HuH-7 (cell line): ENCODE results near the gene PLIN4.

Experiments used
- DNase-seq: peaks from one replicate; pipeline ENCODE4 v3.0.0; 2011; ENCODE audit warnings: low spot score

PLIN4 gene

GRCh38 chr19:4524808-4525562 lies 6.7 kb upstream of the PLIN4 start:
- DNase-seq = peak; percentile 85

DNA sequence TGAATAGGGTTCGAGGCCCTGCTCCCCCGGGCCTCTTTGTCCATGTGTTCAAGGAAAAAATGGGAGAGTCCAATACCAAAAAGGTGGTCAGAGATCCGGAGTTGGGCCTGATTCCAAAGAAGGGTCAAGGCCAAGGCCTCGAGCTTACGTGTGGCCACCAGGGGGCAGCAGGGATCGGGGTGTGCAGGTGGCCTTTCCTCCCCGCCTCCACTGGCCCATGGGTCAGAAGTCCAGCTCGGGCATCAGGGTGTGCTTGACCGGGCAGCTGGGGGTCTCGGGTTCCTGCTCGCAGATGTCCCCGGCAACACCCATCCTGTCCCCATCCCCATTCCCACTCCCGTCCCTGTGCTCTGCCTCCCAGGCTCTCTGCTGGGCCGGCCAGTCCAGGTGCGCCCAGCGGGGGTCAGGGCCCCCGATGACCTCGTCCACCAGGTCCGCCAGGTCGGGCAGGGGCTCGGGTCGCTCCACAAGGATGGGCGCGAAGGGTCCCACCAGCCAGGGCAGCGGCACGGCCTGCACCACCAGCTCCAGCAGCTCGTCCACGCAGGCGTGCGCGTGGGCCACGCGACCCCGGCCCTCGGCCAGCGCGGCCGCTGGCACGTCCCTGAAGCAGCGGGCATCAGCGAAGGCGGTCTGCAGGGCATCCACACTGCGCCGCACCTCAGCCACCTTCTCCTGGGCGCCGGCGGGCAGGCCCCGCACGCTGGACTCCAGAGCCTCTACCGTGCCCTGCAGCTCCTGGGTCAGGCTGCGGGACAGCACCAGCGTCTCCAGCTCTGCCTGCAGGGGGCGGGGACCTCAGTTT lies 5.2 kb upstream of the PLIN4 start:
- peak; percentile 75 for DNase-seq

- DNase-seq = no peak
Observed at GRCh38 chr19:4522291-4523002, 4.2 kb upstream of the PLIN4 start.

DNA sequence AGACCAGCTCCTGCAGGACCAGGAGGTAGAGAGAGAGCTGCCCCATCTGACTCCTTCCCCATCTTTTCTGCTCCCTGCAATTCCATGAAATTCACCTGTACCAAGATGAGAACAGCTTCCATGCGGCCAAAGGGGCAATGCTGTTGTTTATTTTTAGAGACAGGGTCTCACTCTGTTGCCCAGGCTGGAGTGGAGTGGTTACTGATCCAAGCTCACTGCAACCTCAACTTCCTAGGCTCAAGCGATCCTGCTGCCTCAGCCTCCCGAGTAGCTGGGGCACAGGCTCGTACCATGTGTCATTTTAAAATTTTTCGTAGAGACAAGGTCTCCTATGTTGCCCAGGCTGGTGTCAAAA lies 3.6 kb upstream of the PLIN4 start:
- DNase-seq = no peak

DNA sequence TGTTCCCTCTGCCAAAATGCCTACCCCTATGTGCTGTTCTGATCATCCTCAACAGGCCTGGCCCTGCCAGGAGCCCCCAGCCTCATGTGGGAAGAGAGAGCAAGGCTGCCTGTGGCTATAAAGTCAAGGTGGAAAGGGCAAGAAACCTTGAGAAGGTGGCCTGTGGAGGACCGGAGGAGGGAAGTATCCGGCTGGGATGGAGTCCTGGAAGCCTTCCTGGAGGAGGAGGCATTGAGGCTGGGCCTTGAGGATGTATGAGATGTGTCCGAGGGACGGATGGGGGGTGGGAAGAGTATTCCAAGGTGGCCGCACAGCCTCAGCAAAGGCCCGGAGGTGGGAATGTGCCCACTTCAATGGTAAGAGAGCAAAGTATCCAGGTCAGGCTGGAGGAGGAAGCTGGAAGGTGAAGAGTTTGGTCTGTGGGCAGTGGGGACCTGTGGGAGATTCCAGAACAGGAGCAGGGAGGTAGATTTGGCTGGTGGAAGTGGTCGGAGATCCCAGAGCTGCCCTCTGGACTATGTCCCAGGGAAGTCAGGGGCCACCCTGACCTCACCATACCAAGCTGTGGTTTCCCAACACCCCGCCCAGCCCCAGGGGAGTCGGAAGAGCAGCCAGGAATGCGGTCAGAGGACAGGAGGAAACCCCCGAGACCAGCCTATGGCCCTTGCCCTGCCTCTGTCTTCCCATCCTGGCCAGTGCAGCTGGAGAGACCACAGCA lies 3.0 kb upstream of the PLIN4 start:
- DNase-seq = peak; percentile 70

DNA sequence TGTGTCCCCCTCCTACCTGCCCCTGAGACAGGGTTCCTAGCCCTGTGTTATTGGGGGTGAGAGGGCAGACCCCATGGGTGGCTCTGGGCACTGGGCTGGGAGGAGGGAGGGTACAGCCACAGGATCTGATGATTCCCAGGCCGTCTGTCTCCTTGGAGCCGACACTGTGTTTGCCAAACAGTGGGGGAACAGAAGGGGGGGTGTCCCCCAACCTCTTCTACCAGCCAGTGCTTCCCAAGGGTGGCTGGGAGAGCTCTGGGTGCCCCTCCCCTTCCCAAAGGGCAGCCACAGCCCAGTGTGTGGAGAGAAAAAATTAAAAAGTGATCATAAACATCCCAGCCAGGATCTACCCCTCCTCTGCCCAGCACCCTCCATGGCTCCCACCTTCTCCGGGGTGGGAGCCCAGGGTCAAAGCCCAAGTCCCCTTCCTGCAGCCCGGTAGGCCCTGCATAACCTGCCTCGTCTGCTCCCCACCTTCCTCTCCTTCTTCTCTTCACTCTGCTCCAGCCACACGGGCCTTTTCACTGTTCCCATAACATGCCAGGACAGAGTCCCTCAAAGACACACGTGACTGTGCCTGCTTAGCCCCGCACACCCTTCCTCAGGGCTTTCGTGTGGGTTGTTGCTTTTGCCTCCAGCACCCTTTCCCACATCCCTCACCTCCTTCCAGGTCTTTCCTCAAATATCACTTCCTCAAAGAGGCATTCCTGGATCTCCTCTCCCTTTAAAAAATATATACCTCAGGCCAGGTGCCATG lies 1.4 kb upstream of the PLIN4 start:
- no peak for DNase-seq

DNA sequence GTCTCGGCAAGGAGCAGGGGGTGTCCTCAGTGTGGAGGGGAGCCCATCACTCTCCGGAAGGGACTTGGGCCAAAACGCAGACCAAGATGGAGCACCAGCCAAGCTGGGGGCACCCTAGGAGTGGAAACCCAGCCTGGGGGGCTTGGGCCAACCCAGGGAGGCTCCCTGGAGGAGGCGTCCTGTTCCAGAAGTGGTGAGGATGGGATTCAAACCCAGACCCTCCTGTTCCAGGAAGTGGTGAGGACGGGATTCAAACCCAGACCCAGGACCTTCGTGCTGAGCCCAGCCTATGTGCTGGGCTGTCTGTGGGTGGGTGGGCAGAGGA lies 848 bp upstream of the PLIN4 start:
- DNase-seq = no peak

DNA sequence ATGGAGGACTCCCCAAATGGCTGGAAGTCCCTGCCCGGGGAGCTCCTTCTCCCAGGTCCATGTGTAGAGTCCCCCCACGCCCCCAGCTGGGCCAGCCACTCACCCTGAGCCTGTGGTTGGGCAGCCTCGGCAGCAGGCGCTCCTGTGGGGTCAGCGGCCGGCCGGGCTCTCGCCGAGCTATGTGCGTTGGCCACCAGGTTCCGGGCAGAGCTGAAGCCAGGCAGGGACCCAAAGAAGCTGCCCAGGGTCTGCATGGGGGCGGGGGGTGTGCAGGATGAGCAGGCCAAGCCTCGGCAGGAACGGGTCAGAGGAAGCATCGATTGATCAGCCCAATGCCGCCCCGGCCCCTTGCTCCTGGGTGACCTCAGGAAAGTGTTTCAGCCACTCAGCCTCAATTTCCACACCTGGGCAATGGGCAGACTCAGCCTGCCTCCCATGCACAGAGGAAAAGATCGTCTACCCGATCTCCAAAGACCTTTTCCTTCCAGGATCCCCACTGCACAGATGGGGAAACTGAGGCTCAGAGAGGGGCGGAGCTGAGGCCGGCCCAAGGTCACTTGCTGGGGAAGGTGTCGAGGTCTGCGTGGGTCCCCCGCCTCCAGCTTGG lies 732 bp downstream of the PLIN4 start:
- DNase-seq = no peak

DNA sequence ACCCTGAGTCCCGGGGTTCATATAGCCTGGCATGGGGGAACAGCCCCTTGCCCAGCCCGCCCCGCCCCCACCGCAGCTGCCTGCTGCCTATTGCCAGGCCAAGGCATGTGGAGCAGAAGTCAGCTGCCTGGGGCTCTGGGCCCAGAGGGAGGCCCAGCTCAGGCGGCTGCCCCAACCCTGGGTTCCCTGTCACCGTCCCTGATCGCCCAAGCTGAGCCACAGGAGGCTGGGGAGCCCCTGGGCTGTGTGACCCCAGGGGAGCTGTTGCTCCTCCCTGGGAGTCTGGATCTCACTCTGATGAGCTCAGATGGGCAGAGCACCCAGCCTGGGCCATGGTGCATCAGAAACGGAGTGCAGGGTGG lies 1.4 kb downstream of the PLIN4 start:
- no peak for DNase-seq

DNA sequence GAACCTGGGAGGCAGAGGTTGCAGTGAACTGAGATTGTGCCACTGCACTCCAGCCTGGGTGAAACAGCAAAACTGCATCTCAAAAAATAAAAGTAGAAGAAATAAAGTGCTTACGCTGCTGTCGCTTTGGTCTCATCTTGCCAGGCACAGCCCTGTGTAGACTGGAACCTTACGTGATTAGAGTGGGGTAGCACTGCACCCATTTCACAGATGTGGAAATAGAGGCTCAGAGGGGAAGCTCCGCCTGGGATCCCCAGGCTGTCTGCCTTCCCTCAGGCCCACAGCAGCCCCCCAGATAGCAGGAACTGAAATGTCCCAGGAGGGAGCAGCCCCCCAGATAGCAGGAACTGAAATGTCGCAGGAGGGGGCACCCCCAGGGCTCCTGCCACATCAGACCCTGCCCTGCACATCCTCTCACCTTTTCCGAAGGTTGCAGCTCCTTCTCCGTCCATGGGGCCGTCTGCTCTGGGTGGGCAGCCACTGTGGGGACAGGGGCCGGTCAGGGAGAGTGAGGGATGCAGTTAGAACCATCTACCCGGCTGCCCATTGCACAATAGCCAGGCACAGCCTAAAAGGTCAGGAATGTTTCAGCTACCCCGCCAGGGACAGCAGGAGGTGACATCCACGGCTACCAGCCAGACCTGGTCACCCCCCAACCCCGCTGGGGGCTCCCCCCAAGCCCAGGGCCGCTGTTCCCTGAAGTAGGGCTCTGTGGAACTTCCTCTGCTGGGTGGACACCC lies 1.9 kb downstream of the PLIN4 start:
- no peak for DNase-seq

DNA sequence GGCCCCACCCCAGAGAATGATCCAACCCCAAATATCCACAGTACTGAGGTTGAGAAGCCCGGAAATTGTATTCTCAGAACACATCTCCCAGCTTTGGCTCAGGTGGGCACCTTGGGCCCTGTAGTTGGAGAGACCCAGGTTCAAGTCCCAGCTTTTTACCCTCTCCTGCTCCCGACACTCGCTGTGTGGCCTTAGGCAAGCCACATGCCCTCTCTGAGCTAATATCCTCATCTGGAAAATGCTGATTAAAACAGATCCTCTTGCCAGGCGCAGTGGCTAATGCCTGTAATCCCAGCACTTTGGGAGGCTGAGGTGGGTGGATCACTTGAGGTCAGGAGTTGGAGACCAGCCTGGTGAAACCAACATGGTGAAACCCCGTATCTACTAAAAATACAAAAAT lies 2.6 kb downstream of the PLIN4 start:
- no peak for DNase-seq

DNA sequence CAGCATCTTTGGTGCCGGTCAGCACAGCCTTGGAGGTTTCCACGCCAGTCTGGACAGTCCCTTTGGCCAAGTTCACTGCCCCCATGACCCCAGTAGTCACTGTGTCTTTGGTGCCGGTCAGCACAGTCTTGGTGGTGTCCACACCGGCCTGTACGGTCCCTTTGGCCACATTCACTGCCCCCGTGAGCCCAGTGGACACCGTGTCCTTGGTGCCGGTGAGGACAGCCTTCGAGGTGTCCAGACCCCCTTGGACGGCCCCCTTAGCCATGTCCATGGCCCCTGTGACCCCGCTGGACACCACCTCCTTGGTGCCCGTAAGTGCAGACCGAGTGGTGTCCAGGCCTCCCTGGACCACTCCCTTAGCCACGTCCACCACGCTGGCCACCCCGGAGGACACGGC lies 5.0 kb downstream of the PLIN4 start:
- DNase-seq = no peak

DNA sequence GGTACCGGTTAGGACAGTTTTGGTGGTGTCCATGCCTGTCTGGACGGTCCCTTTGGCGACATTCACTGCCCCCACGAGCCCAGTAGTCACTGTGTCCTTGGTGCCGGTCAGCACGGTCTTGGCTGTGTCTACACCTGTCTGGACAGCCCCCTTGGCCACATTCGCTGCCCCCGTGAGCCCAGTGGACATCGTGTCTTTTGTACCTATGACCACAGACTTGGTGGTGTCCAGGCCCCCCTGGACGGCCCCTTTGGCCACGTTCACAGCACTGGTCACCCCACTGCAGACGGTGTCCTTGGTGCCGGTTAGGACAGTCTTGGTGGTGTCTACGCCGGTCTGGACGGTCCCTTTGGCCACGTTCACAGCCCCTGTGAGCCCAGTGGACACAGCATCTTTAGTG lies 6.2 kb downstream of the PLIN4 start:
- no peak for DNase-seq

DNA sequence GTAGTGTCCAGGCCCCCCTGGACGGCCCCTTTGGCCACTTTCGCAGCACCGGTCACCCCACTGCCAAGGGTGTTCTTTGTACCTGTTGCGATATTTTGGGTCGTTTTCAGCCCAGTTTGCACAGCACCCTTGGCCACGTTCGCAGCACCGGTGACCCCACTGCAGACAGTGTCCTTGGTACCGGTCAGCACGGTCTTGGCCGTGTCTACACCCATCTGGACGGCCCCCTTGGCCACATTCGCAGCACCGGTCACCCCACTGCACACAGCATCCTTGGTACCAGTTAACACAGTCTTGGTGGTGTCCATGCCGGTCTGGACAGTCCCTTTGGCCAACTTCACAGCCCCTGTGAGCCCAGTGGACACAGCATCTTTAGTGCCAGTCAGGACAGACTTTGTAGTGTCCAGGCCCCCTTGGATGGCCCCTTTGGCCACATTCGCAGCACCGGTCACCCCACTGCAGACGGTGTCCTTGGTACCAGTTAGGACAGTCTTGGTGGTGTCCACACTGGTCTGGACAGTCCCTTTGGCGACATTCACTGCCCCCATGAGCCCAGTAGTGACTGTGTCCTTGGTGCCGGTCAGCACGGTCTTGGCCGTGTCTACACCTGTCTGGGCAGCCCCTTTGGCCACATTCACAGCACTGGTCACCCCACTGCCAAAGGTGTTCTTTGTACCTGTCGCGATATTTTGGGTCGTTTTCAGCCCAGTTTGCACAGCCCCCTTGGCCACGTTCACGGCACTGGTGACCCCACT lies 6.8 kb downstream of the PLIN4 start:
- no peak for DNase-seq

GRCh38 chr19:4510435-4511255 lies 7.6 kb downstream of the PLIN4 start:
- DNase-seq = no peak

- no peak for DNase-seq
Observed at GRCh38 chr19:4508698-4509097, 9.6 kb downstream of the PLIN4 start.

DNA sequence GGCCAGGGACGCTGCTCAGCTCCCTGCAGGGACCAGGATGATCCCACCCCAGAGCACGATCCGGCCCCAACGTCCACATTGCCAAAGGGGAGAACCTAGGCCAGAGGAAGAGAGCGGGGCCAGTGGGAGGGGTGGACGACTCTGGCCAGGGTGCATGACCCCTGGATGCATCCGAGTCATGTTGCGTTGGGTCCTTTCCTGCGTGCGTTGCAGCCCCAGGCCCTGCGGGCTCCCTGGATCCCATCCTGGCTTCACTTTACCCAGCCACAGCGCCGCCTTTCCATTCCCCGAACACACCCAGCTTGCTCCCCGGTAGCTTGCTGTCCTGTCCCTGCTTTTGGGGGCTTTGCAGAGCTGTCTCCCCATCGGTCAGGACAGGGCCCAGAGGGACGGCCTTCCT lies 10.5 kb downstream of the PLIN4 start:
- DNase-seq = no peak

- no peak for DNase-seq
Observed at GRCh38 chr19:4507150-4507452, 11.2 kb downstream of the PLIN4 start.

- no peak for DNase-seq
Observed at GRCh38 chr19:4506449-4507149, 11.7 kb downstream of the PLIN4 start.
